GM23338 (cell line): Measurements from ENCODE around the gene PCDHGB4.

Experiments
- EZH2 ChIP-seq: fragments of 200-600 bp; sonication (generic); IDR thresholded peaks from one replicate; pipeline ENCODE4 v1.8.0; 2017; ENCODE audit warnings: antibody characterized with exemption, mild to moderate bottlenecking, low read depth; ENCODE audit not compliant: unreplicated experiment
- POLR2AphosphoS5 ChIP-seq: IDR thresholded peaks from 2 replicates; pipeline ENCODE4 v1.6.1; 2016; ENCODE audit warnings: antibody characterized with exemption, low read depth
- TF ChIP-seq, protein P1 (sequence below), 2 experiments: fragments of 200-600 bp in 1 of 2; sonication (generic) in 1 of 2; conservative IDR thresholded peaks; 2 replicates each; pipeline versions ENCODE4 v1.5.1 to v1.6.1; 2016 to 2017; ENCODE audit warnings: antibody characterized with exemption in 2 of 2, low read depth in 2 of 2, mild to moderate bottlenecking in 2 of 2, moderate library complexity in 1 of 2

DNA sequence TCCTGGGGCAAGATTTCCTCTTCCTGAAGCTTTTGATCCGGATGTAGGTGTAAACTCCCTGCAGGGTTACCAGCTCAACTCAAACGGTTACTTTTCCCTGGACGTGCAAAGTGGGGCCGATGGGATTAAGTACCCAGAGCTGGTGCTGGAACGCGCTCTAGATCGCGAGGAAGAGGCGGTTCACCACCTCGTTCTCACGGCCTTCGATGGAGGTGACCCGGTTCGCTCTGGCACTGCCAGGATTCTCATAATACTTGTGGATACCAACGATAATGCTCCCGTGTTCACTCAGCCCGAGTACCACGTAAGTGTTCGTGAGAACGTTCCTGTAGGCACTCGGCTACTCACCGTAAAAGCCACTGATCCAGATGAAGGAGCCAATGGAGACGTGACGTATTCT lies 31.9 kb upstream of the PCDHGB4 start:
- TF ChIP-seq, protein P1, sequence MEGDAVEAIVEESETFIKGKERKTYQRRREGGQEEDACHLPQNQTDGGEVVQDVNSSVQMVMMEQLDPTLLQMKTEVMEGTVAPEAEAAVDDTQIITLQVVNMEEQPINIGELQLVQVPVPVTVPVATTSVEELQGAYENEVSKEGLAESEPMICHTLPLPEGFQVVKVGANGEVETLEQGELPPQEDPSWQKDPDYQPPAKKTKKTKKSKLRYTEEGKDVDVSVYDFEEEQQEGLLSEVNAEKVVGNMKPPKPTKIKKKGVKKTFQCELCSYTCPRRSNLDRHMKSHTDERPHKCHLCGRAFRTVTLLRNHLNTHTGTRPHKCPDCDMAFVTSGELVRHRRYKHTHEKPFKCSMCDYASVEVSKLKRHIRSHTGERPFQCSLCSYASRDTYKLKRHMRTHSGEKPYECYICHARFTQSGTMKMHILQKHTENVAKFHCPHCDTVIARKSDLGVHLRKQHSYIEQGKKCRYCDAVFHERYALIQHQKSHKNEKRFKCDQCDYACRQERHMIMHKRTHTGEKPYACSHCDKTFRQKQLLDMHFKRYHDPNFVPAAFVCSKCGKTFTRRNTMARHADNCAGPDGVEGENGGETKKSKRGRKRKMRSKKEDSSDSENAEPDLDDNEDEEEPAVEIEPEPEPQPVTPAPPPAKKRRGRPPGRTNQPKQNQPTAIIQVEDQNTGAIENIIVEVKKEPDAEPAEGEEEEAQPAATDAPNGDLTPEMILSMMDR (conservative IDR thresholded peaks at IDR 0.05; ENCODE audit: low read depth in 2 of 2): no peak
- TF ChIP-seq POLR2AphosphoS5 (no peak), EZH2 (no peak)
